CD14-positive monocyte (primary cell): ENCODE results near the gene KLHDC10. TPM values are rescaled to one million over a fixed set of nuclear protein-coding genes. Genes with fewer than 3 reads are reported as not detected.

ENCODE experiments used
- DNase-seq, 3 donors: peaks; one replicate each; pipeline ENCODE4 v3.0.0-alpha.2; 2011 to 2022
- H2AFZ ChIP-seq: 2 replicates; pipeline ENCODE4 v1.6.0; 2012; ENCODE audit warnings: mild to moderate bottlenecking, low read depth, low read length, inconsistent platforms; ENCODE audit not compliant: insufficient read depth, poor library complexity, severe bottlenecking
- H3K27ac ChIP-seq, 2 donors: 1 replicate in 1 of 2; 2 replicates in 1 of 2; pipeline ENCODE4 v1.5.1; 2012 to 2013; ENCODE audit warnings: low read length in 2 of 2, control low read depth in 1 of 2, inconsistent platforms in 1 of 2, low read depth in 1 of 2, mild to moderate bottlenecking in 1 of 2
- H3K27me3 ChIP-seq, 2 donors: one replicate each; pipeline versions ENCODE4 v1.6.0 to v1.6.1; 2011 to 2013; ENCODE audit warnings: low read length in 2 of 2; ENCODE audit not compliant: control insufficient read depth in 2 of 2, insufficient read depth in 2 of 2
- H3K36me3 ChIP-seq, 2 donors: replicated peaks in 1 of 2; 1 replicate in 1 of 2; 2 replicates in 1 of 2; pipeline versions ENCODE4 v1.5.1 to v1.6.1; 2012 to 2013; ENCODE audit warnings: low read length in 2 of 2, control low read depth in 1 of 2, inconsistent platforms in 1 of 2, mild to moderate bottlenecking in 1 of 2; ENCODE audit not compliant: insufficient read depth in 2 of 2, control insufficient read depth in 1 of 2
- H3K4me1 ChIP-seq, 2 donors: 1 replicate in 1 of 2; 2 replicates in 1 of 2; pipeline versions ENCODE4 v1.5.1 to v1.6.1; 2012 to 2013; ENCODE audit warnings: low read length in 2 of 2, control low read depth in 1 of 2, inconsistent platforms in 1 of 2, mild to moderate bottlenecking in 1 of 2, moderate library complexity in 1 of 2; ENCODE audit not compliant: insufficient read depth in 2 of 2, control insufficient read depth in 1 of 2
- H3K4me2 ChIP-seq: replicated peaks from 2 replicates; pipeline ENCODE3; 2012; ENCODE audit warnings: low read length, moderate library complexity, mild to moderate bottlenecking; ENCODE audit not compliant: poor library complexity, severe bottlenecking; ENCODE audit errors: extremely low read depth
- H3K4me3 ChIP-seq, 3 experiments: fragments of 200-600 bp in 1 of 3; sonication (generic) in 1 of 3; replicated peaks in 1 of 3; 1 replicate in 2 of 3; 2 replicates in 1 of 3; pipeline ENCODE4 v1.5.1; 2011 to 2013; ENCODE audit warnings: low read length in 3 of 3, mild to moderate bottlenecking in 3 of 3, control low read depth in 2 of 3, low read depth in 2 of 3, inconsistent platforms in 1 of 3, moderate library complexity in 1 of 3
- H3K79me2 ChIP-seq: 2 replicates; pipeline ENCODE4 v1.6.0; 2012; ENCODE audit warnings: mild to moderate bottlenecking, control low read depth, inconsistent platforms, low read length, moderate library complexity; ENCODE audit not compliant: insufficient read depth
- H3K9ac ChIP-seq: 2 replicates; pipeline ENCODE4 v1.6.0; 2017; ENCODE audit warnings: low read length, mild to moderate bottlenecking; ENCODE audit not compliant: insufficient read depth, poor library complexity, severe bottlenecking
- H3K9me3 ChIP-seq, 2 donors: replicated peaks in 1 of 2; 1 replicate in 1 of 2; 2 replicates in 1 of 2; pipeline versions ENCODE4 v1.5.1 to v1.6.1; 2012 to 2013; ENCODE audit warnings: low read length in 2 of 2, control low read depth in 1 of 2; ENCODE audit not compliant: control insufficient read depth in 1 of 2, insufficient read depth in 1 of 2
- H4K20me1 ChIP-seq: 2 replicates; pipeline ENCODE4 v1.6.0; 2012; ENCODE audit warnings: mild to moderate bottlenecking, low read length, control low read depth, moderate library complexity; ENCODE audit not compliant: insufficient read depth
- H3K27ac Mint-ChIP-seq, 7 donors: one replicate each; pipeline ENCODE4 v1.8.0; 2020; ENCODE audit warnings: mild to moderate bottlenecking in 7 of 7, mixed read lengths in 7 of 7, moderate library complexity in 6 of 7, inconsistent platforms in 2 of 7
- H3K27me3 Mint-ChIP-seq, 3 donors: one replicate each; pipeline ENCODE4 v1.8.0; 2021 to 2022; ENCODE audit warnings: low read depth in 3 of 3, mild to moderate bottlenecking in 3 of 3, mixed read lengths in 3 of 3, moderate library complexity in 3 of 3, inconsistent platforms in 1 of 3
- H3K36me3 Mint-ChIP-seq, 2 donors: one replicate each; pipeline ENCODE4 v1.8.0; 2020; ENCODE audit warnings: mixed read lengths in 2 of 2, inconsistent platforms in 1 of 2, mild to moderate bottlenecking in 1 of 2
- H3K4me1 Mint-ChIP-seq: one replicate; pipeline ENCODE4 v1.8.0; 2020; ENCODE audit warnings: mild to moderate bottlenecking, mixed read lengths
- H3K4me3 Mint-ChIP-seq, 2 donors: one replicate each; pipeline ENCODE4 v1.8.0; 2020; ENCODE audit warnings: mild to moderate bottlenecking in 2 of 2, mixed read lengths in 2 of 2, moderate library complexity in 1 of 2
- H3K9me3 Mint-ChIP-seq, 7 donors: one replicate each; pipeline ENCODE4 v1.8.0; 2020 to 2022; ENCODE audit warnings: mixed read lengths in 7 of 7, mild to moderate bottlenecking in 6 of 7, moderate library complexity in 6 of 7, inconsistent platforms in 2 of 7
- CTCF ChIP-seq: fragments of 200-600 bp; IDR thresholded peaks from one replicate; pipeline ENCODE4 v1.8.0; 2022; ENCODE audit warnings: antibody characterized with exemption, mild to moderate bottlenecking
- WGBS: methylation state at CpG from one replicate; pipeline ENCODE4 v1.1.5; 2013; ENCODE audit warnings: missing lambda C conversion rate; ENCODE audit not compliant: insufficient coverage; 5-methylcytosine and 5-hydroxymethylcytosine counted together
- intact Hi-C, 2 donors: fragments of 100-400 bp; cut with micrococcal nuclease; formaldehyde crosslinking; loops; one replicate each; pipeline versions ENCODE4 v1.15.0 to v1.15.1; 2023
- polyA plus RNA-seq, 3 donors: library from polyadenylated mRNA; depleted of rRNA in 1 of 3; unstranded in 2 of 3; stranded (reverse) in 1 of 3; fragments of 300-500 nt in 2 of 3; fragments of >200 nt in 1 of 3; fragmentation: Illumina TruSeq in 2 of 3; gene quantifications; 1 replicate in 2 of 3; 2 replicates in 1 of 3; pipeline ENCODE4 v1.2.3, GENCODE V29; 2012 to 2021

Gene KLHDC10
- polyA plus RNA-seq, 3 donors, result 1.1 to 13.9 (median 2.9) TPM

GRCh38 chr7:130065500-130066152 is 4.7 kb upstream of the KLHDC10 start:
- DNase-seq, result no peak
- peaks cover 8% of the 10 kb centered on the region for H3K4me1 Mint-ChIP-seq
- Histone ChIP-seq H3K27me3 (no peaks in the 10 kb centered on the region), H3K4me1 (peaks cover 7 to 8% of the 10 kb centered on the region in 2 donors), H3K4me2 (no peak overlapping the region), H3K79me2 (peaks cover 3% of the 10 kb centered on the region), H3K4me3 (no peak overlapping the region), H2AFZ (no peak overlapping the region), H3K36me3 (no peaks in the 10 kb centered on the region), H3K9me3 (no peaks in the 10 kb centered on the region), H4K20me1 (no peaks in the 10 kb centered on the region), H3K27ac (no peak overlapping the region), H3K9ac (no peak overlapping the region)
- WGBS, result 96% methylated on average over 3 of the region's 6 CpGs
- no peak overlapping the region for H3K4me3 Mint-ChIP-seq
- no peak for TF ChIP-seq CTCF
- no peaks in the 10 kb centered on the region for H3K36me3 Mint-ChIP-seq
- peaks cover 0 to 8% (median 5%) of the 10 kb centered on the region in 3 donors for H3K27me3 Mint-ChIP-seq
- intact Hi-C loops, result loop anchor here in 1 of 2 donors (5.0 kb wide), 1 partner anchor 767 kb away; no protein-coding TSS in a partner anchor
- H3K9me3 Mint-ChIP-seq, result no peaks in the 10 kb centered on the region
- no peak overlapping the region for H3K27ac Mint-ChIP-seq

- H2AFZ ChIP-seq, result peak overlapping the region; percentile 95
- H3K4me2 ChIP-seq, result peak overlapping the region; percentile 87
- peaks cover 0 to 4% of the 10 kb centered on the region in 2 donors for H3K36me3 ChIP-seq
- H3K4me1 ChIP-seq, result peaks cover 22 to 25% of the 10 kb centered on the region in 2 donors
- no peak for DNase-seq
- Mint-ChIP-seq H3K4me1 (peaks cover 33% of the 10 kb centered on the region), H3K27me3 (peaks cover 0 to 3% (median 0%) of the 10 kb centered on the region in 3 donors), H3K27ac (peak overlapping the region in 3 of 7 donors; percentile 85 to 94 (median 88)), H3K9me3 (no peaks in the 10 kb centered on the region), H3K4me3 (peak overlapping the region; percentile 89 to 94), H3K36me3 (peaks cover 7 to 10% of the 10 kb centered on the region in 2 donors)
- no peaks in the 10 kb centered on the region for H3K27me3 ChIP-seq
- intact Hi-C loops, result loop anchor here in 1 of 2 donors (5.0 kb wide), 1 partner anchor 763 kb away; no protein-coding TSS in a partner anchor
- H3K79me2 ChIP-seq, result peaks cover 40% of the 10 kb centered on the region
- TF ChIP-seq CTCF, result no peak
- H4K20me1 ChIP-seq, result peaks cover 35% of the 10 kb centered on the region
- H3K4me3 ChIP-seq, result peak overlapping the region; percentile 47 to 91 (median 89)
- no peaks in the 10 kb centered on the region for H3K9me3 ChIP-seq
- H3K27ac ChIP-seq, result peak overlapping the region in 1 of 2 donors; percentile 79
- peak overlapping the region; percentile 65 for H3K9ac ChIP-seq
- WGBS, result 74% methylated on average over 3 of the region's 7 CpGs
These were observed 956 bp upstream of the KLHDC10 start for GRCh38 chr7:130069179-130069977.
